AG10803 (cell line): ENCODE data around the gene SLC6A6.

Source experiments
- DNase-seq: peaks from one replicate; pipeline ENCODE4 v3.0.0; 2010; ENCODE audit warnings: low read depth
- H3K4me3 ChIP-seq: 2 replicates; pipeline ENCODE4 v1.5.1; 2011; ENCODE audit warnings: mild to moderate bottlenecking, low read length, control low read depth
- CTCF ChIP-seq: conservative IDR thresholded peaks from 2 replicates; pipeline ENCODE4 v1.5.1; 2011; ENCODE audit warnings: mild to moderate bottlenecking, low read length, control low read depth, inconsistent platforms

The SLC6A6 gene

GRCh38 chr3:14506626-14507304 is 104.4 kb downstream of the SLC6A6 start:
- no peak for DNase-seq
- H3K4me3 ChIP-seq: no peak overlapping the region
- TF ChIP-seq CTCF: no peak

- TF ChIP-seq CTCF: no peak
- H3K4me3 ChIP-seq: no peak overlapping the region
- DNase-seq: no peak
Observed at GRCh38 chr3:14507305-14507741, 104.9 kb downstream of the SLC6A6 start.

GRCh38 chr3:14507757-14508504 is 105.5 kb downstream of the SLC6A6 start:
- no peak for DNase-seq
- H3K4me3 ChIP-seq: no peak overlapping the region
- no peak for TF ChIP-seq CTCF

- DNase-seq: no peak
- H3K4me3 ChIP-seq: no peak overlapping the region
- TF ChIP-seq CTCF: no peak
Observed at GRCh38 chr3:14508505-14508819, 106.1 kb downstream of the SLC6A6 start.

GRCh38 chr3:14508966-14509795 is 106.8 kb downstream of the SLC6A6 start:
- DNase-seq: peak; percentile 13
- peak; percentile 82 for TF ChIP-seq CTCF
- H3K4me3 ChIP-seq: no peak overlapping the region; the same call in 1 of the 2 replicates

- DNase-seq: no peak
- TF ChIP-seq CTCF: no peak
- no peak overlapping the region for H3K4me3 ChIP-seq
Observed at GRCh38 chr3:14509796-14510100, 107.3 kb downstream of the SLC6A6 start.
